HG03521 (cell line): Measurements from ENCODE around the gene TMSB10.
"Not testable (repeated sequence)": the region's sequence is repeated elsewhere in the genome, so short reads cannot be mapped to it uniquely, and the experiment has no call there.

Experiments
- ATAC-seq: cut with Tn5 transposase; IDR thresholded peaks from one replicate; pipeline ENCODE4 v1.9.1; 2021; ENCODE audit warnings: mild to moderate bottlenecking, moderate library complexity; ENCODE audit not compliant: unreplicated experiment

The TMSB10 gene

DNA sequence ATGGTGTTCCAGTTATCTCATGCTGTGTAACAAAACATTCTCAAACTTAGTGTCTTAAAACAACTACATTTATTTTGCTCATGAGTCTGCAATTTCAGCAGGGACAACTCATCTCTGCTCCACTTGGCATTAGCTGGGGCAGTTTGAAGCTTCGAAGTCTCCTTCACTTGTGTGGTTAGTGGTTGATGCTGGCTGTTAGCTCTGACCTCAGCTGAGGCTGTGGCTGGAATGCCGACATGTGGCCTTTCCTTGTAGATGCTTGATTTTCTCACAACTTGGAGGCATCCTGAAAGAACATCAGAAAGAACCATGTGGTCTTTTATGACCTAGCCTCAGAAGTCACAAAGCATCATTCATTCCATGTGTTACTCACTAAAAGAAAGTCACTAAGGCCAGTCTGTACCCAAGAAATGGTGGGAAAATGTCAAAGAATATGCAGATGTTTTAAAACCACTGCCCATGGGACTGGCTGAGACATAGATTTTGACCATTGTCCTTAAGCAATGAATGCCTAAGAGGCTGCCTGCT lies 3.8 kb upstream of the TMSB10 start:
- no peak for ATAC-seq

DNA sequence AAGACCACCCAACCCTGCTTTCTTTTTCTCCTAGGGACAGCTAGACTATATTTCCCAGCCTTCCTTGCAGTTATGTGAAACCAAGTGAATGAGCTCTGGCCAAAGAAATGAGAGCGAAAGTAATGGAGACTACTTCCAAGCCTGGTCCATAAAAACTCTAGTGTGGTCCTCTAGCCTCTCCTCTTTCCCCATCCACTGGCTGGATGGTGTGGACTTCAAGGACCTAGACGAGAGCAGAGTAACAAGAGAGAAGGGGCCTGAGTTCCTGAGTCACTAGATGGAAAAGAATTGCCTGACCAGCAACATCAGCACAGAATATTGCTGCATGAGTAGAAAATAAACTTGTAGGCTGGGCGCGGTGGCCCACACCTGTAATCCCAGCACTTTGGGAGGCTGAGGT lies 2.9 kb upstream of the TMSB10 start:
- no peak for ATAC-seq

DNA sequence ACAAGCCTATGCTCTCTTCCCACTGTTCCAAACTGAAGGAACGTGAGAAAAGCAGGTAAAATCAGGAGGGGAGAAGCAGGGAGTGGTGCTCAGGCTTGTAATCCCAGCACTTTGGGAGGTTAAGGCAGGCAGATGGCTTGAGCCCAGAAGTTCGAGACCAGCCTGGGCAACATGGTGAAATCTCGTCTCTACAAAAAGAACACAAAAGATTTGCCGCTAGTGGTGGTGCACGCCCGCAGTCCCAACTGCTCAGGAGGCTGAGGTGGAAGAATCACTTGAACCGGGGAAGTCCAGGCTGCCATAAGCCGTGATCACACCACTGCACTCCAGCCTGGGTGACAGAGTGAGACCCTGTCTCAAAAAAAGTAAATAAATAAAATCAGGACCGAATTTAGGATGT lies 1.3 kb upstream of the TMSB10 start:
- ATAC-seq: no peak

DNA sequence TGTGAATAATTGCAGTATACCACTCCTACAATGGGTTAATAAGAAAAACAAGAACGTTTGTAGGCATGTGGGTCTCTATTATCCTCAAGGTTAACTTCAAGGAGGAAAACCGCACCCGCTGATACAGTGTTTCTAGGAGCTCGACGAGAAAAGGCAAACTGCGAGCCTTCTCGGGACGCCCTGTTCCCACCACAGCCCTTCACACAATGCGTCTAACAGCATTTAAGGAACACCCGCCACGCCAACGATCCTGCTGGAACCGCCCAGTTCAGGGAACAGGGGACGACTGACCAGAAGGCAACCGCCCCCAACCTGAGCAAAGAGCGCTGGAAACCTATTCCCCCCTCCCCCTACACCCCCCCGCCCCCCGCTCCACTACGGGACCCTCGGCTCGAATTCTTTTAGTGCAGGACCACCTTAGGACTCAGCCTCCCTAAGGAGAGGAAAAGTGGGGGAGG lies 710 bp upstream of the TMSB10 start:
- ATAC-seq: no peak

DNA sequence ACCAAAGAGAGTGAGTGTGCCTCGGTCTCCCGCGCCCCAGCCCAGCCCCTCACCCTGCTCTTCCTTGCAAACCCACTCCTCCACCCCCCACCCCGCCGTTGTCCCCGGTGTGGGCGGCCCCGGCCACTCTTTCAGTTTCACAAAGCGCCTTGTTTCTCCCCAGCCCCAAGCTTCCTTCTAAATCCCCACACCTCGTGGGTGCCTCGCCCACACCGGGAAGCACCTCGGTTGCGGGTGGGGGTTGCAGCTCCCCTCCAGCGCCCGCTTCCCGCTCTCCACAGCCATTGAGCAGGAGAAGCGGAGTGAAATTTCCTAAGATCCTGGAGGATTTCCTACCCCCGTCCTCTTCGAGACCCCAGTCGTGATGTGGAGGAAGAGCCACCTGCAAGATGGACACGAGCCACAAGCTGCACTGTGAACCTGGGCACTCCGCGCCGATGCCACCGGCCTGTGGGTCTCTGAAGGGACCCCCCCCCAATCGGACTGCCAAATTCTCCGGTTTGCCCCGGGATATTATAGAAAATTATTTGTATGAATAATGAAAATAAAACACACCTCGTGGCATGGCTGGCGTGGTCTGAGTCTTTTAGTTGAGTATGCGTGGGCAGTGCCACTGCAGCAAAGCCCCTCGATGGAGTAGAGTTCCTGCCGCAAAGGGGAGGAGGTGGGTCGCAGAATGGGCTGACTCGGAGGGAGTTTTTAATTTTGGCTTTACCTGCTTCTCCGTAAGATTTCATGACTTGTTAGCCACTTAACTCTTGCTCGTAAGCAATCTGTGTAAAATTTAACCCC lies 848 bp downstream of the TMSB10 start:
- peak; percentile 15 for ATAC-seq

DNA sequence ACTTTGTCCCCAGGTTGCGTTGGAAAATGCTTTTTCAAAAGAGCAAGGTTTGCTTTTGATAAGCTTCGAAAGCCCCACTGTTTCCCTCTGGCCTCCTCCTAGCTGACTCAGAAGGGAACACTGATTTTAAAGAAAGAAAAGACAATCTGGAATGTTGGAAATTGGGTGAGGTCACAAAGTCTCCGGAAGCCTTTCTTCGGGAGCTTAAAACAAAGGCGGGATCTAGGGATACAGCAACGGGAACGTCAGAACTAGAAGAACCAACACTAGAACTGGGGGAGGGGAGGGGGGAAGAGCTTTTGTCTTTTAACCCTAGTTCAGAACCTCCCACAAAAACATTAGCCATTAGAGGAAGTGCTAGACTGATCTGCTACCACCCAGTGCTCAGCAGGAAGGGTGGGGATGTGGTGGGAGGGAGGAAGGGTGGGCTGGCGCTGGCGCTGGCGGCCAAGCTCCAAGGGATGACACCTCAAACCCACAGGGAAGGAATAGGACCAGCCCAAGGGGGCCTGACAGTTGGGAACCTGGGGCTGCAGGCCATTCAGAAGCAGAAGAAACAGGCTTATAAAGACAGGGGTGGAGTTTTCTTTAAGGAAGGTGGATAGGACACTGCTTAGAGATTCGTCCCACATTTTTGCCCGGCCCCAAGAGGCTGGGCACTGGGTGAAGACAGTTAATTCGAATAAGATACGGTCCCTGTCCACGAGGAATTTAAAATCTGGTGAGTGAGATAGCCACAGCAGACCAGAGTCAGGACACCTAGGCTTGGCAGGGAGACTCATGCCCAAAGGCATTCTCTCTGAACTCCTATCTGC lies 1.7 kb downstream of the TMSB10 start:
- peak; percentile 32 for ATAC-seq

DNA sequence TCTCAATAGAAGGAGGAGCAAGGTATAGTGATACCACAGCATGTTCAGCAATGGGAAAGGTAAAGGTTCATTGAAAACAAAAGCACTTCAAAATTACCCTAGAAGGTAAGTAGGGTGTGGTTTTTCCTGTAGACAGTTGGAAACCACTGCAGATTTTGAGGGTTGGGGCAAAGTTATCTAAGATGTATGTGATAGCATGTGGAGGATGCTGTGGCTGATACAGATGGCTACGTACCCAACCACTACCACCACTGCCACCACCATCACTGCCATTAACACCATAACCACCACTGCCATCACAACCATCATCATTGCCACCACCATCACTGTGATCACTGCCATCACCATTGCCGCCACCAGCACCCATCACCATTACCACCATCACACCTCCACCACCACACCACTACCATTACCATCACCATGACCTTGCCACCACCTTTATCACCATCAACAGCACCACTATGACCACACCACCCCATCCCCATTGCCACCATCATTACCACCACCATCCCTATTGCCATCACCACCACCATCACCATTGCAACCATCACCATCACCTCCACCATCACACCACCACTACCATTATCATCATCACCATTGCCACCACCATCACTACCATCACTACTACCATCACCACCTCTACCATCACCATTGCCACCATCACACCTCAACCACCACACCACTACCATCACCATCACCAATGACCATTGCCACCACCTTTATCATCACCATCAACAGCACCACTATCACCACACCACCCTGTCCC lies 3.7 kb downstream of the TMSB10 start:
- no peak for ATAC-seq

DNA sequence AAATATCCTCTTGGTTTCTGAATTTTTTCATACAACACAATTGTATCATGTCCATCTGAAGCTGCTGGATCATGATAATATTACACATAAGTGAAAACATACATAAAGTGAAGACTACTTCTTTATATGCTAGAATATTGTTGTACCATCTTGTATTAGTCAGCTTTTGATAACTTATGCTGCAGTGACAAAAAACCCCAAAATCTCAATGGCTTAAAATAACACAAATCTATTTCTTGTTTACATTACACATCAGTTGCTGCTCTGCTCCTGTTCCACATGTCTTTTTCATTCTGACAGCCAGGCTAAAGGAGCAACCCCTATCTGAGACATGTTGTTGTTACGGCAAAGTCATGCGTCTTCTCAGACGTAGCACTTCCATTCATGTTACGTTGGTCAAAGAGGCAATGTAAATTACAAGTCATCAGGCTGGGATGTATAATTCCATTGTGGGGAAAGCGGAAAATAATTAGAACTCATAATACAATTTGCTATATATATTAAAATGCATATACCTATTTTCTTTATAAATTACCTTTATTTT lies 5.8 kb downstream of the TMSB10 start:
- ATAC-seq: no peak

DNA sequence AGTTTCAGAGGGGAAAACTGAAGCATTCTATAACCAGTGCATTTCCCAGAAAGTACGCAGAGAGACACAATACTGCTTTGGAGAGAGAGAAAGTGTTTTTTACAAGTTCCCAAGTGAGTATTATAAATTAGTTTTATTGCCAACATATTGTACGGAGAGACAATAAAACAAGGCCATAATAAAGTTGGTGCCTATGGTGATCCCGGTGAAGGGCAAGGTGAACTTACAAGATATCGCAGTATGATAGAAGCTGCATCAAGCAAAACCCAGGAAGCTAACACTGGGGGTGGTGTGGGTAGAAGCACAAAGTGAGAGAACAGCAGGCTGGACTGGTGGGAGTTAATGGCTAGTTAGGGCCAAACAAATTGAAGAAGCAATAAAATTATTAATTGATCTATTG lies 7.5 kb downstream of the TMSB10 start:
- no peak for ATAC-seq

DNA sequence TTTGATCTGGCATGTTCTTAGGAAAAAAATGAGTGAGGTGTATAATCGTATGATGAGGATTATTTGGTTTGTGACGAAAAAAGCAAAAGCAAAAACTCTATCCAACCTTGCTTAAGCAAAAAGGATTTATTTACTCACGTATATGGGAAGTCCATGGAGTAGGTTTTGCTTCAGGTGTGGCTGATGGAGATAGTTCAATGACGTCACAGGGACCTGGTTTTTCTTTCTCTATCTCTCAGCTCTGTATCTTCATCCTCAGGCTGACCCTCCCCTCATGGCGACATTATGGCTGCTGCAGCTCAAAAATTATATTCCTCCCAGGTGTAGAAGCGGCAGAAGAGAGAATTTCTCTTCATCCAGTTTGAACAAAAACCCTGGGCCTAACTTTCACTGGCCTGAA lies 8.9 kb downstream of the TMSB10 start:
- no peak for ATAC-seq

DNA sequence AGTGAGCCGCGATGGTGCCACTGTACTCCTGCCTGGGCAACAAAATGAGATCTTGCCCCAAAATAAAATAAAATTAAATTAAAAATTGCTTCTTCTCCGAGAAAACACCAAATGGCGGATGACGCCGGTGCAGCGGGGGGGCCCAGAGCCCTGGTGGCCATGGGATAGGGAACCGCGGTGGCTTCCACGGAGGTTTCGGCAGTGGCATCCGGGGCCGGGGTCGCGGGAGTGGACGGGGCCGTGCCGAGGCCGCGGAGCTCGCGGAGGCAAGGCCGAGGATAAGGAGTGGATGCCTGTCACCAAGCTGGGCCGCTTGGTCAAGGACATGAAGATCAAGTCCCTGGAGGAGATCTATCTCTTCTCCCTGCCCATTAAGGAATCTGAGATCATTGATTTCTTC lies 10.2 kb downstream of the TMSB10 start:
- ATAC-seq: not testable (repeated sequence)

DNA sequence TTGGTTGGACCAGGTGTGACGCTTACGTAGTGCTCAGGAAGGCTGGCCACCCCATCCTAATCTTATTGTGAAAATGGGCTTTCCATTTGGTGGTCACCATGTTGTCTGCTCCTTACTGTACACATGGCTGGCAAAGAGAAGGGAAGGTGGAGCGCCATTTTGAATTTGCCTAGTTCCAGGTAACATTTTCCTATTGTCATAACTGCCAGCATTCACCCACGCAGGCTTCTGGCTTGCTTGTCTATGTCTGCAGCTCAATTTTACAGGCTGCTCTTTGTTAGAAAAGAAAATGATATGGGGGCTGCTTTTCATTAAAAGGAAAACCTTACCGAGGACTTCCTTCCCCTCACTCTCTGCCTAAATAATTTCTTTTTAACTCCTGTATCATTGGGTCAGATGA lies 12.4 kb downstream of the TMSB10 start:
- not testable (repeated sequence) for ATAC-seq

DNA sequence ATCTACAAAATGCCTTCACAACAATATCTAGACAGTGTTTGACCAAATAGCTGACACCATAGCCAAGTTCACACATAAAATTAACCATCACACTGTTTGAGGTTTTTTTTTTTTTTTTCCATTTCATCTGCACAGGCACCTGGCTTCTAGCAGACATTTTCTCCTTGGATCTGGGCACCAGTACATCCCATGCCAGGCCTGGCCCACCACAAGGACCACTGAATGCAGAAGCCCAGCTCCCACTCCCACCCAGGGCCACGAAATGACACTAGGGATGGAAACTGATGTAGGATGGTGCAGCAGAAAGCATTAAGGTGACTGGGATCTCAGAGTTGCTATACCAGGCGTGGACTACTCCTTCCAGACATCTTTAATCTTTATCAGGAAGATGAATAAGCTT lies 13.0 kb downstream of the TMSB10 start:
- ATAC-seq: no peak

DNA sequence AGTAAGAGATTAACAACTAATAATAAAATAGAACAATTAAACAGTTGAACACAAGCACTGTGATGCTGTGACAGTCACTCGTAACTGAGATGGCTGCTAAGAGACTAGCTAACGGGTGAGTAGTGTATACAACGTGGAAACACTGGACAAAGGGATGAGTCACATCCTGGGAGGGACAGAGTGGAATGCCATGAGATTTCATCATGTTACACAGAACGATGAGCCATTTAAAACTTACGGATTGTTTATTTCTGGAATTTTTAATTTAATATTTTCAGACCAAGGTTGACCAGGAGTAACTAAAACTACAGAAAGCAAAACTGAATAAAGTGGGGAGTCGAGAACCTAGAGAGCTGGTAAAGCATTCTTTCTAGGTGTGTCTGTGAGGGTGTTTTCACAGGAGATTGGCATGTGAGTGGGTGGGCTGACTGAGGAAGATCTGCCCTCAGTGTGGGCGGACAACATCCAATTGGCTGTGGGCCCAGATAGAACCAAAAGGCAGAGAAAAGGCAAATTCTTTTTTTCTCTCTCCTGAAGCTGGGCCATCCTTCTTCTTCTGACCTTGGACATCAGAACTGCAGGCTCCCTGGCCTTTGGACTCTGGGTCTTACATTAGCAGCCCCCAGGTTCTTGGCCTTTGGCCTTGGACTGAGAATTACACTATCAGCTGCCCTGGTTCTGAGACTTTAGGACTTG lies 14.6 kb downstream of the TMSB10 start:
- peak; percentile 40 for ATAC-seq

DNA sequence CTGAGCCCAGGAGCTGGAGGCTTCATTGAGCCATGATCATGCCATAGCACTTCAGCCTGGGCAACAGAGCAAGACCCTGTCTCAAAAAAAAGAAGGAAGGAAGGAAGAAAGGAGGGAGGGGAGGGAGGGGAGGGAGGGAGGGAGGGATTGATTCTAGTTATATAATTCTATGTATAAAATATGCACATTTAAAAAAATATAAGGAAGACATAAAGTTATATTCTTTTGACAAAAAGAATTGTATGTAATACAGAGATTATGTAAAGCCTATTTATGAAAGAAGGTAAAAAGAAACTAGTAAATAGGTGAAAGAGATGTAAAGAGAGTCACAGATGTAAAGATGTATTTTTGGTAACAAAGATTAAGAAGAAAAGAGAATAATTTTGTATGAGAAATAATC lies 17.6 kb downstream of the TMSB10 start:
- no peak for ATAC-seq

DNA sequence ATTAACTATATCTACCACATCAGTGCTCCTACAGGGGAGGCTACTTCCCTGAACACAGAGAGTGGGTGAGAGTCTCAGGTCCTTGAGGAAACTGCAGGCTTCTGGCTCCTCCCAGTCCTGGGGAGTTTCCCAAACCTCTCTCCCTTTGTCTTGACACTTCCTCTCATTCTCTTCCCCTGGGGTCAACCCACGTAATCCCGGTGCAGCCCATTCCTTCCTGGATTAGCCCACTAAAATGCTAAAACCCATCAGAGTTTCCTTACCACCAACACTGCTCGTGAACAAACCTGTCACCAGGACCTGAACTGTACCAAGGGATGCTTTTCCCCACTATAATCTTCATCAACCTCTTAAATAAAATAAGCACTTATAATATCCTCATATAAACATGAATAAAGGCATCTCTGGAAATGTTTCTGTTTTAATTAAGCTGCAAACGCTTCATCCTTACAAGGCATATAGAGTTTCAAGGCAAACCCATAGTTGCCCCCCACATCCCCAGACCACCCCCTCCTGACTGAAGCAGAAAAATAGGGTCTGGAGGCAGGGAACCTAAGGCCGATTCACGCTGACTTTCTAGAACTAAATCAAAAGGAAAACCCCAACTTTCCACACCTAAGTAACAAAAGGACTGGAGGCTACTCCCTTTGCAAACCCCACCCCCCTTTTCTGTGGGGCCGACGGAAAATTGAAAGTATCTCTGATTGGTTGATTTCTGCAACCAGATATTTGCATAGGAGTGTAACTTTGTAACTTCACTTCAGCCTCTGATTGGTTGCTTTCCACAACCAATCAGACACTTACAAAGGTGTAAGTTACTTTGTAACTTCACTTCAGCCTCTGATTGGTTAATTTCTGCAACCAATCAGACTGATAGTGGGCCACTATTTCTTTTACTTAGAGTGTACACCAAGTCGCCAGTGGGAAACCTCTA lies 19.0 kb downstream of the TMSB10 start:
- ATAC-seq: no peak

DNA sequence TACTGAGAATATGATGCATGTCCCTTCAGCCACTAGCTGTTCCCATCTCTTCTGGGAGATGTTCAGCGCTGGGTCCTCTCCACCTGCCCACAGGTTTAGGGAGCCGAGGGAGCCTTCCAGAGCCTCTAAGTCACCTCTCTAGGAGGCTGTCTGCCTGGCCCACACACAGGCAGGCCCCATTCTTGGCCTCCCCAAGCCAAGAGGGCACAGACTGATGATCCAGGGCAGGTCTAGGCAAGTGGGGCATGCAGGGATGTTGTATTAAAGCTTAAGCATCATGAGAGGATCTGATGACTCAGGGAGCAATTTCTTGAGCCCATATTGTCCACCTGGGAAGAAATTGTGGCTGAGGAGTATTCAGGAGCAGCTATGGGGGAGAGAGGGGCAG lies 19.9 kb downstream of the TMSB10 start:
- ATAC-seq: no peak

DNA sequence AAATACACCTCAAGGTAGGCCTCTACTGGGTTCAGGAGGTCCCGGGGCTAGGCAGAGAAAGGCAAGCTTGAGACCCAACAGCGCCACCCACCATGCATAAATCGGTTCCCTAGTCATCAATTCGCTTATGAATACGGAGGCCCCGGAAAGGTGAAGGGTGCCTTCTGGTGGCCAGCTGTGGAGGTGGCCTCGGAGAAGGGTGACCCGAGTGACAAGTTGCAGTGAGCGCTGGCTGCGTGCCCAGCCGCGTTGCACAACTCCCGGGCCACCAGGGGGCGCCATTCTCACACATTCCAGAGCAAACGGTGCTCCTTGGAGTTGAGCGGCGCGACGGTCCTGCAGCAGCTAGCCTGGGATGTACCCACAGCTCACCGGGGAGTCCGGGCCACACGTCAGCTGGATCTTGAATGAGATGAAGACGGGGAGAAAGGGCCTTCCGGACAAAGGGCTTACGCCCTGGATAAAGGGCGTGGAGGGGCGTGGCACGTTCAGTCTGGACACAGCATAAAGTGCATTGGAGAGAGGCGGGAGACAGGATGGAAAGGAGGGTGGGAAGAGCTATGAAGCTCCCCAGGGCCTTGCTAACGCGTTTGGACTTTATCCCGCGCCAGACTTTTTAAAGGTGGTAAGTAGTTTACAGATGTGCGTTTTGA lies 20.4 kb downstream of the TMSB10 start:
- peak; percentile 75 for ATAC-seq

DNA sequence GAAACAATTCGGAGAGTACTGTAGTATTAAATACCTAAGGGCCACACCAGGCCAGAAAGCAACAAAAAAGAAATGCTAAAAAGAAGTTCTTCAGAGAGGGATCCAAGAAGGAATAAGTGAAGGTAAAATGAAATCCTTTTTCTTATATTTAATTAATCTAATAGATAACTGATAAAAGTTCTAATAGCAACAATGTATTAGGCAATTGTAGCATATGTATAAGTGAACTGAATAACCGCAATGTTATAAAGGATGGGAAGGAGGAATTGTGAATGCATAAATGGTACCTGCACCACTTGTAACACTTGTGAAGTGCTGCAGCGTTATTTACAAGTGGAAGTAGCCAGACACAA lies 21.8 kb downstream of the TMSB10 start:
- ATAC-seq: no peak
